Activated CD8-positive, alpha-beta T cell treated with anti-CD3 and anti-CD28 coated beads for 36 hours (primary cell): ENCODE data around the gene GGTA1. TPM values are rescaled to one million over a fixed set of nuclear protein-coding genes. Genes with fewer than 3 reads are reported as not detected.

Experiments used
- ATAC-seq: fragments of 200-7000 bp; cut with Tn5 transposase; one replicate; pipeline ENCODE4 v1.10.0; 2021; ENCODE audit warnings: mild to moderate bottlenecking, moderate library complexity
- CTCF ChIA-PET: fragments of 350-600 bp; sonication (Branson Sonifier 250); formaldehyde crosslinking; loops from one replicate; lab custom pipeline; 2021; ENCODE audit warnings: antibody characterized with exemption; lab: Charles Lee
- POLR2A ChIA-PET: fragments of 350-600 bp; sonication (Branson Sonifier 250); formaldehyde crosslinking; loops from one replicate; lab custom pipeline; 2021; ENCODE audit warnings: antibody characterized with exemption; lab: Charles Lee
- DNase-seq: peaks from one replicate; pipeline ENCODE4 v3.0.0-alpha.2; 2020
- H3K27ac Mint-ChIP-seq: one replicate; pipeline ENCODE4 v1.8.0; 2021; ENCODE audit warnings: mild to moderate bottlenecking, mixed read lengths
- H3K27me3 Mint-ChIP-seq: one replicate; pipeline ENCODE4 v1.8.0; 2021; ENCODE audit warnings: mixed read lengths
- H3K36me3 Mint-ChIP-seq: one replicate; pipeline ENCODE4 v1.8.0; 2021; ENCODE audit warnings: low read depth, mixed read lengths
- H3K4me1 Mint-ChIP-seq: one replicate; pipeline ENCODE4 v1.8.0; 2021; ENCODE audit warnings: low read depth, mixed read lengths
- H3K4me3 Mint-ChIP-seq: one replicate; pipeline ENCODE4 v1.8.0; 2021; ENCODE audit warnings: mild to moderate bottlenecking, moderate library complexity, mixed read lengths
- H3K9me3 Mint-ChIP-seq: one replicate; pipeline ENCODE4 v1.8.0; 2021; ENCODE audit warnings: mixed read lengths
- intact Hi-C: fragments of 100-400 bp; cut with micrococcal nuclease; formaldehyde crosslinking; loops from one replicate; pipeline ENCODE4 v1.10.0; 2022
- total RNA-seq, 2 experiments: library from RNA; stranded (reverse); gene quantifications; one replicate each; pipeline ENCODE4 v1.2.3, GENCODE V29; 2021
- TF ChIP-seq, protein P1 (sequence below): fragments of 200-600 bp; IDR thresholded peaks from one replicate; pipeline ENCODE4 v1.8.0; 2022; ENCODE audit warnings: antibody characterized with exemption, mild to moderate bottlenecking

GGTA1 gene
- total RNA-seq, 2 experiments from 2014 or later = not detected

- Mint-ChIP-seq H3K36me3 (no peaks in the 10 kb centered on the region), H3K27ac (no peak overlapping the region), H3K9me3 (no peaks in the 10 kb centered on the region), H3K4me3 (no peak overlapping the region), H3K27me3 (peaks cover 5% of the 10 kb centered on the region), H3K4me1 (no peaks in the 10 kb centered on the region)
- TF ChIP-seq, protein P1, sequence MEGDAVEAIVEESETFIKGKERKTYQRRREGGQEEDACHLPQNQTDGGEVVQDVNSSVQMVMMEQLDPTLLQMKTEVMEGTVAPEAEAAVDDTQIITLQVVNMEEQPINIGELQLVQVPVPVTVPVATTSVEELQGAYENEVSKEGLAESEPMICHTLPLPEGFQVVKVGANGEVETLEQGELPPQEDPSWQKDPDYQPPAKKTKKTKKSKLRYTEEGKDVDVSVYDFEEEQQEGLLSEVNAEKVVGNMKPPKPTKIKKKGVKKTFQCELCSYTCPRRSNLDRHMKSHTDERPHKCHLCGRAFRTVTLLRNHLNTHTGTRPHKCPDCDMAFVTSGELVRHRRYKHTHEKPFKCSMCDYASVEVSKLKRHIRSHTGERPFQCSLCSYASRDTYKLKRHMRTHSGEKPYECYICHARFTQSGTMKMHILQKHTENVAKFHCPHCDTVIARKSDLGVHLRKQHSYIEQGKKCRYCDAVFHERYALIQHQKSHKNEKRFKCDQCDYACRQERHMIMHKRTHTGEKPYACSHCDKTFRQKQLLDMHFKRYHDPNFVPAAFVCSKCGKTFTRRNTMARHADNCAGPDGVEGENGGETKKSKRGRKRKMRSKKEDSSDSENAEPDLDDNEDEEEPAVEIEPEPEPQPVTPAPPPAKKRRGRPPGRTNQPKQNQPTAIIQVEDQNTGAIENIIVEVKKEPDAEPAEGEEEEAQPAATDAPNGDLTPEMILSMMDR = no peak
- intact Hi-C loops = no loop called here
- DNase-seq (no peak), ATAC-seq (no peak)
- ChIA-PET POLR2A (no interaction called here), CTCF (interaction anchor here (0.7 to 3.2 kb wide), 2 partner anchors 10 to 14 kb away, joined by 4 to 13 read pairs; no protein-coding TSS in a partner anchor)
Measured at GRCh38 chr9:121476156-121476555, 23.5 kb downstream of the GGTA1 start.

DNA sequence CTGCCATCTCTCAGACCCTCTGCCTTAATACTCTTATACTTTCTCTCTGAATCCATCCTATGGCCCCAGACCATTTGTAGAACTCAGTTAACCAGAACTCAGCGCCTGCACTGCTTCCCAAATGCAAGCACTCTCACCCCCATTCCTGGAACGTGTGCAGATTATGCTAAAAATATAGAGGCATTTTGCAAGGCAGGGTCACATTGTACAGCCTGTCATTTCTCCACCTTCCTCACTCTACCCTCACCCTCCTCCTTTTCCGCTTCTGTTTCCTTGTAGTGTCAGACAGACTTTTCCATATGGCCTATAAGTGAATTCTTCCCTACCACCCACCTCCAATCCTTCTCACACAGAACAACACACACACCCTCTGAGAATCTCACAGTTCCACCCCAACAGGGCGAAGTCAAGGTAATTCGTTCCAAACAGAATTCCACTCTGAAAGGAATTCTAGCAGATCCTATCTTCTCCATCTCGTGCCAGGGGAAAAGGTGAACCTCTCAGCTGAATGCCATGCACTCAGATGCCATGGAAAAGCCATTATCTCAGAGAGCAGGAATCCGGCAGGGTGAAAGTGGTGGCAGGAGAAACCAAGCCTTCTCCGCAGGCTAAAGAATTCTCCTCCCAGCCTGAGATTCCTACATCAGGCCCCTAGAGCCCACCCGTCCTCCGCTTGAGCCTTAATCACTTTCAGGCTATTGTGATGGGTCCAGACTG is 25.3 kb downstream of the GGTA1 start:
- Mint-ChIP-seq H3K36me3 (no peaks in the 10 kb centered on the region), H3K27ac (no peak overlapping the region), H3K27me3 (peaks cover 9% of the 10 kb centered on the region), H3K9me3 (no peaks in the 10 kb centered on the region), H3K4me3 (no peak overlapping the region), H3K4me1 (no peaks in the 10 kb centered on the region)
- POLR2A ChIA-PET = no interaction called here
- intact Hi-C loops = no loop called here
- ATAC-seq = no peak
- CTCF ChIA-PET = no interaction called here
- TF ChIP-seq, protein P1 = no peak
- DNase-seq = no peak

DNA sequence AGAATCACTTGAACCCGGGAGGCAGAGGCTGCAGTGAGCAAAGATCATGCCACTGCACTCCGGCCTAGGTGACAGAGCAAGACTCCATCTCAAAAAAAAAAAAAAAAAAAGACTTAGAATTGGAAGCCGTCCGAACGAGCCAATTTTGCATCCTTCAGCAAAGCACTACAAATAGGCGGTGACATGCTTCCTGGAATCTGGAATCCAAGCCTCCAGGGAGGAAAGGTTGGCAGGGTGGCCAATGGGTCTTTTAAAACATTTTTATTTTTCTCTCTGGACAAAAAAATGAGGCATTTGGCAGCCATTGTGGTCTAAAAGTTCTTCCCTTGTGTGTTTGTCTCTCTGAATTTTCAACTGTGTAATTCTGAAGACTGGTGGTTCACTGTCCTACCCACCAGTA is 26.4 kb downstream of the GGTA1 start:
- ATAC-seq (no peak), DNase-seq (no peak)
- TF ChIP-seq, protein P1 = no peak
- Mint-ChIP-seq H3K4me3 (no peak overlapping the region), H3K27me3 (peaks cover 11% of the 10 kb centered on the region), H3K36me3 (no peaks in the 10 kb centered on the region), H3K4me1 (no peaks in the 10 kb centered on the region), H3K27ac (no peak overlapping the region), H3K9me3 (no peaks in the 10 kb centered on the region)
- intact Hi-C loops = no loop called here
- ChIA-PET POLR2A (no interaction called here), CTCF (no interaction called here)

DNA sequence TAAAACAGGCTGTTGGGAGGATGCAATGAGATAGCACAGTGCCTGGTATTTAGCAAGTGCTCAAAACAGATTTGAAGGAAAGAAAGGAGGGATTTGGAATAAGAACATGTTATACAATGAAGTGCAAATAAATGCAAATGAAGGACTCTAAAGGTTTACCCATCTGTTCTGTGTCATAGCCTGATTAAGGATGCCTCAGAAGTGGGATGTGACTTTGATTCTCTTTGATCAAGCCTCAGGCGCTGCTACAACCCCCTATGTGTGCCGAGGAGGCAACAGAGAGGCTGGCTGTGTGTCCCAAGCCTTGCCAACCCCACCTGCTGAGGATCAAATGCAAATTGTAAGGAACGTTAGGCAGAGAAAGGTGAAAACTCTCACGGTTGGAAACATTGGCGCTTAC is 27.2 kb downstream of the GGTA1 start:
- ChIA-PET CTCF (no interaction called here), POLR2A (no interaction called here)
- H3K27me3 Mint-ChIP-seq = peaks cover 11% of the 10 kb centered on the region
- no peak overlapping the region for H3K27ac Mint-ChIP-seq
- TF ChIP-seq, protein P1 = no peak
- no peak overlapping the region for H3K4me3 Mint-ChIP-seq
- ATAC-seq (no peak), DNase-seq (no peak)
- intact Hi-C loops = no loop called here
- no peaks in the 10 kb centered on the region for H3K36me3 Mint-ChIP-seq
- no peaks in the 10 kb centered on the region for H3K9me3 Mint-ChIP-seq
- H3K4me1 Mint-ChIP-seq = no peaks in the 10 kb centered on the region

- intact Hi-C loops = no loop called here
- Mint-ChIP-seq H3K36me3 (no peaks in the 10 kb centered on the region), H3K9me3 (no peaks in the 10 kb centered on the region), H3K4me3 (no peak overlapping the region), H3K27ac (no peak overlapping the region), H3K27me3 (peaks cover 18% of the 10 kb centered on the region), H3K4me1 (peaks cover 13% of the 10 kb centered on the region)
- ATAC-seq (no peak), DNase-seq (no peak)
- TF ChIP-seq, protein P1 = no peak
- CTCF ChIA-PET = interaction anchor here (1.2 to 1.3 kb wide), 3 partner anchors 10 to 80 kb away, joined by 3 to 4 read pairs (median 3); no protein-coding TSS in a partner anchor
- POLR2A ChIA-PET = no interaction called here
Measured at GRCh38 chr9:121466142-121466541, 33.5 kb downstream of the GGTA1 start.
